Large intestine (tissue), 3 donors: Measurements from ENCODE around the gene EXOC3L2. TPM values are rescaled to one million over a fixed set of nuclear protein-coding genes. Genes with fewer than 3 reads are reported as not detected.
"Not testable (repeated sequence)": the region's sequence is repeated elsewhere in the genome, so short reads cannot be mapped to it uniquely, and the experiment has no call there.

ENCODE experiments used
- DNase-seq, 2 donors: peaks; one replicate each; pipeline versions ENCODE4 v3.0.0 to v3.0.0-alpha.2; 2013
- H3K27ac ChIP-seq: one replicate; pipeline ENCODE4 v1.5.1; 2013; ENCODE audit warnings: low read length
- H3K27me3 ChIP-seq: 2 replicates; pipeline ENCODE4 v1.6.1; 2013; ENCODE audit warnings: low read length; ENCODE audit not compliant: control insufficient read depth, insufficient read depth
- H3K36me3 ChIP-seq: 2 replicates; pipeline ENCODE4 v1.6.1; 2013; ENCODE audit warnings: low read length; ENCODE audit not compliant: control insufficient read depth, insufficient read depth
- H3K4me1 ChIP-seq: one replicate; pipeline ENCODE4 v1.6.1; 2013; ENCODE audit warnings: low read length; ENCODE audit not compliant: control insufficient read depth, insufficient read depth
- H3K4me3 ChIP-seq: one replicate; pipeline ENCODE4 v1.5.1; 2013; ENCODE audit warnings: low read length
- H3K9me3 ChIP-seq: one replicate; pipeline ENCODE4 v1.6.1; 2013; ENCODE audit warnings: mild to moderate bottlenecking, low read depth, low read length, moderate library complexity; ENCODE audit not compliant: control insufficient read depth
- WGBS: methylation state at CpG from one replicate; pipeline ENCODE4 v1.1.5; 2013; ENCODE audit warnings: low lambda C conversion rate; ENCODE audit not compliant: insufficient coverage; 5-methylcytosine and 5-hydroxymethylcytosine counted together
- polyA plus RNA-seq: library from polyadenylated mRNA; unstranded; fragments of 120-200 nt; gene quantifications from one replicate; pipeline ENCODE4 v1.2.1, GENCODE V29; 2013

EXOC3L2 gene
- polyA plus RNA-seq, 1 donor, result 1.7 TPM

- H3K36me3 ChIP-seq, result peaks cover 53% of the 10 kb centered on the region
- peak in 1 of 2 donors; percentile 11 for DNase-seq
- no peaks in the 10 kb centered on the region for H3K27me3 ChIP-seq
- H3K4me1 ChIP-seq, result no peaks in the 10 kb centered on the region
- no peaks in the 10 kb centered on the region for H3K9me3 ChIP-seq
- WGBS, result no CpG with 5 or more reads among the region's 7 CpGs
- H3K27ac ChIP-seq, result no peak overlapping the region
- no peak overlapping the region for H3K4me3 ChIP-seq
Measured at GRCh38 chr19:45276284-45276687, 31.1 kb upstream of the EXOC3L2 start.

- Histone ChIP-seq H3K36me3 (peaks cover 49% of the 10 kb centered on the region), H3K27ac (no peak overlapping the region), H3K27me3 (no peaks in the 10 kb centered on the region), H3K9me3 (no peaks in the 10 kb centered on the region), H3K4me1 (no peaks in the 10 kb centered on the region), H3K4me3 (no peak overlapping the region)
- 100% methylated on average over 5 of the region's 12 CpGs for WGBS
- no peak for DNase-seq
Measured at GRCh38 chr19:45275370-45275971, 30.3 kb upstream of the EXOC3L2 start.

- Histone ChIP-seq H3K27ac (no peak overlapping the region), H3K9me3 (no peaks in the 10 kb centered on the region), H3K4me1 (no peaks in the 10 kb centered on the region), H3K27me3 (no peaks in the 10 kb centered on the region), H3K36me3 (peaks cover 43% of the 10 kb centered on the region), H3K4me3 (no peak overlapping the region)
- WGBS, result 91% methylated on average over 7 of the region's 14 CpGs
- DNase-seq, result no peak
Measured at GRCh38 chr19:45273521-45273855, 28.3 kb upstream of the EXOC3L2 start.

- peaks cover 35% of the 10 kb centered on the region for H3K36me3 ChIP-seq
Measured at GRCh38 chr19:45271735-45272108, 26.5 kb upstream of the EXOC3L2 start.

GRCh38 chr19:45271098-45271734, 26.0 kb upstream of the EXOC3L2 start:
- Histone ChIP-seq H3K27me3 (no peaks in the 10 kb centered on the region), H3K27ac (no peak overlapping the region), H3K4me3 (no peak overlapping the region), H3K36me3 (peaks cover 37% of the 10 kb centered on the region), H3K9me3 (no peaks in the 10 kb centered on the region), H3K4me1 (no peaks in the 10 kb centered on the region)
- WGBS, result no CpG with 5 or more reads among the region's 21 CpGs
- DNase-seq, result no peak

More at GRCh38 chr19:45271735-45272108, 26.5 kb upstream of the EXOC3L2 start:
- DNase-seq, result no peak
- no peaks in the 10 kb centered on the region for H3K27me3 ChIP-seq
- no peak overlapping the region for H3K4me3 ChIP-seq
- H3K9me3 ChIP-seq, result no peaks in the 10 kb centered on the region
- no peak overlapping the region for H3K27ac ChIP-seq
- WGBS, result no CpG with 5 or more reads among the region's 7 CpGs
- H3K4me1 ChIP-seq, result no peaks in the 10 kb centered on the region

GRCh38 chr19:45269939-45270338, 24.7 kb upstream of the EXOC3L2 start:
- not testable (repeated sequence) for H3K27me3 ChIP-seq, H3K4me1 ChIP-seq, H3K4me3 ChIP-seq, H3K9me3 ChIP-seq, DNase-seq, H3K27ac ChIP-seq
- WGBS, result no CpG with 5 or more reads among the region's 13 CpGs
- H3K36me3 ChIP-seq, result peaks cover 37% of the 10 kb centered on the region

- no peak overlapping the region for H3K4me3 ChIP-seq
- H3K27me3 ChIP-seq, result no peaks in the 10 kb centered on the region
- H3K9me3 ChIP-seq, result no peaks in the 10 kb centered on the region
- DNase-seq, result no peak
- WGBS, result no CpG with 5 or more reads among the region's 12 CpGs
- peaks cover 29% of the 10 kb centered on the region for H3K36me3 ChIP-seq
- no peaks in the 10 kb centered on the region for H3K4me1 ChIP-seq
- no peak overlapping the region for H3K27ac ChIP-seq
Measured at GRCh38 chr19:45267296-45267695, 22.1 kb upstream of the EXOC3L2 start.

GRCh38 chr19:45265375-45265774, 20.2 kb upstream of the EXOC3L2 start:
- peaks cover 20% of the 10 kb centered on the region for H3K36me3 ChIP-seq

GRCh38 chr19:45264781-45265317, 19.6 kb upstream of the EXOC3L2 start:
- WGBS, result no CpG with 5 or more reads among the region's 19 CpGs
- Histone ChIP-seq H3K4me3 (no peak overlapping the region), H3K27ac (no peak overlapping the region), H3K4me1 (no peaks in the 10 kb centered on the region), H3K9me3 (no peaks in the 10 kb centered on the region), H3K27me3 (no peaks in the 10 kb centered on the region), H3K36me3 (peaks cover 20% of the 10 kb centered on the region)
- DNase-seq, result no peak

More at GRCh38 chr19:45265375-45265774, 20.2 kb upstream of the EXOC3L2 start:
- Histone ChIP-seq H3K27ac (no peak overlapping the region), H3K4me1 (no peaks in the 10 kb centered on the region), H3K4me3 (no peak overlapping the region), H3K27me3 (no peaks in the 10 kb centered on the region), H3K9me3 (no peaks in the 10 kb centered on the region)
- DNase-seq, result no peak
- WGBS, result 100% methylated on average over 1 of the region's 5 CpGs

- no peaks in the 10 kb centered on the region for H3K4me1 ChIP-seq
- no peaks in the 10 kb centered on the region for H3K9me3 ChIP-seq
- H3K27me3 ChIP-seq, result no peaks in the 10 kb centered on the region
- no peak overlapping the region for H3K4me3 ChIP-seq
- no CpG with 5 or more reads among the region's 11 CpGs for WGBS
- DNase-seq, result no peak
- peaks cover 14% of the 10 kb centered on the region for H3K36me3 ChIP-seq
- H3K27ac ChIP-seq, result no peak overlapping the region
Measured at GRCh38 chr19:45263013-45263412, 17.8 kb upstream of the EXOC3L2 start.

- peaks cover 14% of the 10 kb centered on the region for H3K36me3 ChIP-seq
- no CpG with 5 or more reads among the region's 6 CpGs for WGBS
- no peak for DNase-seq
Measured at GRCh38 chr19:45262570-45262969, 17.4 kb upstream of the EXOC3L2 start.

More at GRCh38 chr19:45262570-45262969, 17.4 kb upstream of the EXOC3L2 start:
- Histone ChIP-seq H3K4me3 (no peak overlapping the region), H3K9me3 (no peaks in the 10 kb centered on the region), H3K27me3 (no peaks in the 10 kb centered on the region), H3K4me1 (no peaks in the 10 kb centered on the region), H3K27ac (no peak overlapping the region)
